Thymus (tissue), 11 donors: ENCODE data around the gene EIF4E2. TPM values are rescaled to one million over a fixed set of nuclear protein-coding genes. Genes with fewer than 3 reads are reported as not detected.

Experiments
- DNase-seq, 9 donors: peaks; one replicate each; pipeline ENCODE4 v3.0.0-alpha.2; 2013; ENCODE audit warnings: low spot score in 9 of 9, low read depth in 6 of 9, missing footprints in 1 of 9
- H3K27ac ChIP-seq, 2 donors: one replicate each; pipeline ENCODE4 v1.5.1; 2013; ENCODE audit warnings: control low read depth in 1 of 2, low read depth in 1 of 2, low read length in 1 of 2, mild to moderate bottlenecking in 1 of 2, moderate library complexity in 1 of 2
- H3K27me3 ChIP-seq, 2 donors: one replicate each; pipeline ENCODE4 v1.5.1; 2013; ENCODE audit warnings: low read length in 1 of 2; ENCODE audit not compliant: control insufficient read depth in 2 of 2, insufficient read depth in 1 of 2
- H3K36me3 ChIP-seq, 2 donors: one replicate each; pipeline ENCODE4 v1.5.1; 2013; ENCODE audit warnings: low read length in 1 of 2, mild to moderate bottlenecking in 1 of 2, moderate library complexity in 1 of 2; ENCODE audit not compliant: control insufficient read depth in 2 of 2, insufficient read depth in 2 of 2
- H3K4me1 ChIP-seq, 2 donors: one replicate each; pipeline ENCODE4 v1.5.1; 2013; ENCODE audit warnings: low read length in 2 of 2; ENCODE audit not compliant: control insufficient read depth in 2 of 2, insufficient read depth in 2 of 2
- H3K4me3 ChIP-seq, 2 donors: one replicate each; pipeline ENCODE4 v1.5.1; 2013; ENCODE audit warnings: low read length in 2 of 2, control low read depth in 1 of 2, mild to moderate bottlenecking in 1 of 2
- H3K9me3 ChIP-seq, 2 donors: one replicate each; pipeline ENCODE4 v1.5.1; 2013; ENCODE audit warnings: low read length in 1 of 2, mild to moderate bottlenecking in 1 of 2; ENCODE audit not compliant: control insufficient read depth in 2 of 2, insufficient read depth in 1 of 2
- WGBS: extraction: QIAGEN DNeasy Blood & Tissue Kit; methylation state at CpG from one replicate; pipeline ENCODE4 v1.1.7; 2013; 5-methylcytosine and 5-hydroxymethylcytosine counted together
- polyA plus RNA-seq: library from polyadenylated mRNA; stranded (reverse); fragments of 200-250 nt; gene quantifications from one replicate; pipeline ENCODE4 v1.2.3, GENCODE V29; 2013
- total RNA-seq: library from RNA; stranded (reverse); fragments of 120-200 nt; gene quantifications from one replicate; pipeline ENCODE4 v1.2.4, GENCODE V29; 2013
- donor health status: healthy.

Gene EIF4E2
- total and polyA plus RNA-seq, 2 donors: 53.0 to 59.5 TPM

GRCh38 chr2:232539298-232540231, 10.9 kb upstream of the EIF4E2 start, which contains the start of gene CHRNG:
TSS of gene CHRNG (plus strand) at chr2:232539692. CDS start at chr2:232539748, 56 bp downstream.
- 76% methylated on average over 23 of the region's 23 CpGs for WGBS
- H3K4me1 ChIP-seq: peaks cover 0 to 2% of the 10 kb centered on the region in 2 donors
- H3K4me3 ChIP-seq: no peak within 1 kb of the TSS
- H3K9me3 ChIP-seq: peaks cover 3% of the 10 kb centered on the region in 2 donors
- peaks cover 0 to 26% of the 10 kb centered on the region in 2 donors for H3K27me3 ChIP-seq
- peaks cover 0 to 3% of the 10 kb centered on the region in 2 donors for H3K36me3 ChIP-seq
- DNase-seq: no peak
- no peak within 1 kb of the TSS for H3K27ac ChIP-seq

GRCh38 chr2:232540441-232541041, 9.9 kb upstream of the EIF4E2 start:
- Histone ChIP-seq H3K4me1 (peaks cover 0 to 2% of the 10 kb centered on the region in 2 donors), H3K27me3 (peaks cover 0 to 26% of the 10 kb centered on the region in 2 donors), H3K9me3 (peaks cover 3% of the 10 kb centered on the region in 2 donors), H3K4me3 (no peak overlapping the region), H3K27ac (no peak overlapping the region), H3K36me3 (peaks cover 0 to 3% of the 10 kb centered on the region in 2 donors)
- 93% methylated on average over 17 of the region's 17 CpGs for WGBS
- DNase-seq: no peak

GRCh38 chr2:232541195-232541960, 9.1 kb upstream of the EIF4E2 start:
- H3K36me3 ChIP-seq: peaks cover 3 to 6% of the 10 kb centered on the region in 2 donors
- H3K4me1 ChIP-seq: peaks cover 0 to 2% of the 10 kb centered on the region in 2 donors
- 56% methylated on average over 19 of the region's 19 CpGs for WGBS
- H3K27me3 ChIP-seq: peaks cover 0 to 26% of the 10 kb centered on the region in 2 donors
- H3K4me3 ChIP-seq: no peak overlapping the region
- H3K27ac ChIP-seq: no peak overlapping the region
- no peak for DNase-seq
- H3K9me3 ChIP-seq: peaks cover under 1 to 2% of the 10 kb centered on the region in 2 donors

GRCh38 chr2:232541961-232542714, 8.4 kb upstream of the EIF4E2 start:
- H3K4me1 ChIP-seq: peaks cover 0 to 2% of the 10 kb centered on the region in 2 donors
- 81% methylated on average over 9 of the region's 9 CpGs for WGBS
- no peak for DNase-seq

GRCh38 chr2:232542715-232543467, 7.6 kb upstream of the EIF4E2 start:
- no peak for DNase-seq
- 96% methylated on average over 20 of the region's 20 CpGs for WGBS

More at GRCh38 chr2:232541961-232542714, 8.4 kb upstream of the EIF4E2 start:
- Histone ChIP-seq H3K36me3 (peaks cover 8 to 11% of the 10 kb centered on the region in 2 donors), H3K27ac (no peak overlapping the region), H3K4me3 (no peak overlapping the region), H3K9me3 (peaks cover 0 to 1% of the 10 kb centered on the region in 2 donors), H3K27me3 (peaks cover 0 to 25% of the 10 kb centered on the region in 2 donors)

GRCh38 chr2:232543491-232543890, 7.0 kb upstream of the EIF4E2 start:
- peaks cover 0 to 21% of the 10 kb centered on the region in 2 donors for H3K27me3 ChIP-seq
- peaks cover 13 to 18% of the 10 kb centered on the region in 2 donors for H3K36me3 ChIP-seq
- WGBS: 95% methylated on average over 14 of the region's 14 CpGs
- H3K9me3 ChIP-seq: peaks cover 0 to 1% of the 10 kb centered on the region in 2 donors
- peaks cover 0 to 2% of the 10 kb centered on the region in 2 donors for H3K4me1 ChIP-seq
- DNase-seq: no peak
- no peak overlapping the region for H3K27ac ChIP-seq
- no peak overlapping the region for H3K4me3 ChIP-seq

More at GRCh38 chr2:232542715-232543467, 7.6 kb upstream of the EIF4E2 start:
- peaks cover 0 to 1% of the 10 kb centered on the region in 2 donors for H3K9me3 ChIP-seq
- peaks cover 0 to 2% of the 10 kb centered on the region in 2 donors for H3K4me1 ChIP-seq
- H3K27me3 ChIP-seq: peaks cover 0 to 22% of the 10 kb centered on the region in 2 donors
- no peak overlapping the region for H3K27ac ChIP-seq
- no peak overlapping the region for H3K4me3 ChIP-seq
- H3K36me3 ChIP-seq: peaks cover 13 to 18% of the 10 kb centered on the region in 2 donors

GRCh38 chr2:232543928-232544631, 6.4 kb upstream of the EIF4E2 start:
- DNase-seq: no peak
- WGBS: 98% methylated on average over 19 of the region's 19 CpGs
- Histone ChIP-seq H3K27me3 (peaks cover 0 to 17% of the 10 kb centered on the region in 2 donors), H3K9me3 (peaks cover 0 to 1% of the 10 kb centered on the region in 2 donors), H3K4me1 (peaks cover 0 to 2% of the 10 kb centered on the region in 2 donors), H3K27ac (no peak overlapping the region), H3K36me3 (peaks cover 13 to 18% of the 10 kb centered on the region in 2 donors), H3K4me3 (no peak overlapping the region)
